Panc1 (cell line): ENCODE data around the gene DIAPH3. TPM values are rescaled to one million over a fixed set of nuclear protein-coding genes. Genes with fewer than 3 reads are reported as not detected.

Experiments
- ATAC-seq: fragments of 200-7000 bp; cut with Tn5 transposase; 2 replicates; pipeline ENCODE4 v1.9.1; 2020; ENCODE audit warnings: mild to moderate bottlenecking, moderate library complexity
- BruUV-seq: library from RNA; stranded (reverse); fragments of 400-500 nt; replicated peaks from 2 replicates; lab custom pipeline; 2021; lab: Mats Ljungman, UMichigan
- CTCF ChIA-PET: fragments of 300-600 bp; sonication (Branson Sonifier 250); formaldehyde crosslinking; loops from one replicate; lab custom pipeline; 2022; ENCODE audit warnings: antibody characterized with exemption; lab: Charles Lee
- POLR2A ChIA-PET: fragments of 300-600 bp; sonication (Branson Sonifier 250); formaldehyde crosslinking; loops from one replicate; lab custom pipeline; 2022; ENCODE audit warnings: antibody characterized with exemption; lab: Charles Lee
- DNase-seq: peaks from one replicate; pipeline ENCODE4 v3.0.0-alpha.2; 2010; ENCODE audit warnings: low read depth, low spot score
- H3K27ac ChIP-seq: 2 replicates; pipeline ENCODE4 v1.5.1; 2011; ENCODE audit warnings: mild to moderate bottlenecking, low read length, inconsistent platforms
- H3K27me3 ChIP-seq: fragments of 200-500 bp; sonication (Bioruptor generic); 2 replicates; pipeline ENCODE4 v1.6.0; 2014; ENCODE audit warnings: low read length, inconsistent platforms; ENCODE audit not compliant: control insufficient read depth, insufficient read depth
- H3K36me3 ChIP-seq: fragments of 200-500 bp; sonication (Bioruptor generic); 2 replicates; pipeline ENCODE4 v1.5.1; 2014; ENCODE audit warnings: inconsistent platforms, mild to moderate bottlenecking, low read length, moderate library complexity; ENCODE audit not compliant: control insufficient read depth, insufficient read depth
- H3K4me1 ChIP-seq: 2 replicates; pipeline ENCODE4 v1.5.1; 2011; ENCODE audit warnings: inconsistent platforms, mild to moderate bottlenecking, low read length, moderate library complexity; ENCODE audit not compliant: control insufficient read depth, insufficient read depth
- H3K4me3 ChIP-seq, 2 experiments: 2 replicates each; pipeline ENCODE4 v1.5.1; 2011 to 2012; ENCODE audit warnings: low read depth in 2 of 2, low read length in 2 of 2, mild to moderate bottlenecking in 2 of 2, inconsistent platforms in 1 of 2, moderate library complexity in 1 of 2
- H3K9me3 ChIP-seq: fragments of 200-500 bp; sonication (Bioruptor generic); 2 replicates; pipeline ENCODE4 v1.5.1; 2014; ENCODE audit warnings: low read depth, mild to moderate bottlenecking, inconsistent platforms, low read length, moderate library complexity; ENCODE audit not compliant: control insufficient read depth, insufficient read depth
- CTCF ChIP-seq: fragments of 450-650 bp; IDR thresholded peaks from 2 replicates; pipeline ENCODE4 v1.5.1; 2017; ENCODE audit warnings: mild to moderate bottlenecking
- POLR2AphosphoS5 ChIP-seq: IDR thresholded peaks from 2 replicates; pipeline ENCODE4 v1.6.1; 2012; ENCODE audit warnings: mild to moderate bottlenecking, low read depth, low read length, moderate library complexity
- SIN3A ChIP-seq: IDR thresholded peaks from 2 replicates; pipeline ENCODE4 v1.6.1; 2012; ENCODE audit warnings: low read depth, mild to moderate bottlenecking, low read length, moderate library complexity, borderline replicate concordance; ENCODE audit not compliant: insufficient read depth
- TCF7L2 ChIP-seq: IDR thresholded peaks from 2 replicates; pipeline ENCODE4 v1.6.1; 2011; ENCODE audit warnings: mild to moderate bottlenecking, low read depth, low read length, inconsistent platforms
- in situ Hi-C: cut with HindIII; loops from 2 replicates; pipeline ENCODE4 v1.10.0; 2016; ENCODE audit warnings: low sequenced_read_pairs, low pct_unique_long_range_greater_than_20kb
- intact Hi-C: fragments of 100-400 bp; cut with micrococcal nuclease; formaldehyde crosslinking; loops from one replicate; pipeline ENCODE4 v1.10.0; 2022; ENCODE audit not compliant: unreplicated experiment
- total RNA-seq: library from RNA; stranded (reverse); gene quantifications from one replicate; pipeline ENCODE4 v1.2.1, GENCODE V29; 2021; ENCODE audit not compliant: unreplicated experiment
- TF ChIP-seq, protein P1 (sequence below), 2 experiments: IDR thresholded peaks; 2 replicates each; pipeline ENCODE4 v1.6.1; 2011 to 2012; ENCODE audit warnings: low read depth in 2 of 2, control low read depth in 1 of 2, low read length in 1 of 2, mild to moderate bottlenecking in 1 of 2, moderate library complexity in 1 of 2; ENCODE audit not compliant: insufficient read depth in 1 of 2

DIAPH3 gene
- total RNA-seq, 1 experiment from 2014 or later = 15.4 TPM

DNA sequence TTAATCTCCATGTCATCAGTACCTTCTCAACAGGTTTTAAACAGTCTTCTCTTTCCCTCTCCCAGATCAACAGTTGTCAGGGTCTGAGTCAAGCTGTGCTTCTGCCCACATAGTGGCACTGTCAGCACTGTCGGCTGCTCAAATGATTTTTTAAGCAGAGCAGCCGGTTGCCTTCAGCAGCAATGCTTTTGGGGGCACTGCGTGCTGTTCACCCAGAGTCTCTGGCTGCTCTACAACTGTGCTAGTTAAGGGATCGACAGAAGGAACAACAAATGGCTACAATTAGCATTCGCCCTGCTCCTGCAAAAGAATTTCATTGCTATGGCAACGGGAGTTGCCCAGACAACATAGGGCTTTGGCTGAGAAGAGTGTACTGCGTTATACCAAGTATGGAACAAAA is 412.9 kb downstream of the DIAPH3 start:
- in situ Hi-C loops = no loop called here
- CTCF ChIA-PET = no interaction called here

GRCh38 chr13:59748046-59748445 is 415.7 kb downstream of the DIAPH3 start:
- no peak for TF ChIP-seq TCF7L2
- TF ChIP-seq SIN3A = no peak
- no peak for TF ChIP-seq POLR2AphosphoS5
- no peak for TF ChIP-seq CTCF
- TF ChIP-seq, protein P1, sequence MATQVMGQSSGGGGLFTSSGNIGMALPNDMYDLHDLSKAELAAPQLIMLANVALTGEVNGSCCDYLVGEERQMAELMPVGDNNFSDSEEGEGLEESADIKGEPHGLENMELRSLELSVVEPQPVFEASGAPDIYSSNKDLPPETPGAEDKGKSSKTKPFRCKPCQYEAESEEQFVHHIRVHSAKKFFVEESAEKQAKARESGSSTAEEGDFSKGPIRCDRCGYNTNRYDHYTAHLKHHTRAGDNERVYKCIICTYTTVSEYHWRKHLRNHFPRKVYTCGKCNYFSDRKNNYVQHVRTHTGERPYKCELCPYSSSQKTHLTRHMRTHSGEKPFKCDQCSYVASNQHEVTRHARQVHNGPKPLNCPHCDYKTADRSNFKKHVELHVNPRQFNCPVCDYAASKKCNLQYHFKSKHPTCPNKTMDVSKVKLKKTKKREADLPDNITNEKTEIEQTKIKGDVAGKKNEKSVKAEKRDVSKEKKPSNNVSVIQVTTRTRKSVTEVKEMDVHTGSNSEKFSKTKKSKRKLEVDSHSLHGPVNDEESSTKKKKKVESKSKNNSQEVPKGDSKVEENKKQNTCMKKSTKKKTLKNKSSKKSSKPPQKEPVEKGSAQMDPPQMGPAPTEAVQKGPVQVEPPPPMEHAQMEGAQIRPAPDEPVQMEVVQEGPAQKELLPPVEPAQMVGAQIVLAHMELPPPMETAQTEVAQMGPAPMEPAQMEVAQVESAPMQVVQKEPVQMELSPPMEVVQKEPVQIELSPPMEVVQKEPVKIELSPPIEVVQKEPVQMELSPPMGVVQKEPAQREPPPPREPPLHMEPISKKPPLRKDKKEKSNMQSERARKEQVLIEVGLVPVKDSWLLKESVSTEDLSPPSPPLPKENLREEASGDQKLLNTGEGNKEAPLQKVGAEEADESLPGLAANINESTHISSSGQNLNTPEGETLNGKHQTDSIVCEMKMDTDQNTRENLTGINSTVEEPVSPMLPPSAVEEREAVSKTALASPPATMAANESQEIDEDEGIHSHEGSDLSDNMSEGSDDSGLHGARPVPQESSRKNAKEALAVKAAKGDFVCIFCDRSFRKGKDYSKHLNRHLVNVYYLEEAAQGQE (IDR thresholded peaks at IDR 0.05; ENCODE audit: insufficient read depth in 1 of 2, low read depth in 2 of 2, low read length in 1 of 2) = no peak
- intact Hi-C loops (no loop called here), in situ Hi-C loops (no loop called here)
- Histone ChIP-seq H3K9me3 (no peaks in the 10 kb centered on the region), H3K4me3 (no peak overlapping the region), H3K4me1 (no peaks in the 10 kb centered on the region), H3K36me3 (no peaks in the 10 kb centered on the region), H3K27ac (no peak overlapping the region), H3K27me3 (no peaks in the 10 kb centered on the region)
- BruUV-seq = no TSS peak
- no peak for DNase-seq
- POLR2A ChIA-PET = no interaction called here
- ATAC-seq = no peak
- CTCF ChIA-PET = no interaction called here

More for the DNA sequence above, 412.9 kb downstream of the DIAPH3 start:
- Histone ChIP-seq H3K4me1 (no peaks in the 10 kb centered on the region), H3K4me3 (no peak overlapping the region), H3K27me3 (no peaks in the 10 kb centered on the region), H3K36me3 (no peaks in the 10 kb centered on the region), H3K9me3 (no peaks in the 10 kb centered on the region), H3K27ac (no peak overlapping the region)
- ATAC-seq (no peak), DNase-seq (no peak)
- TF ChIP-seq, protein P1 (IDR thresholded peaks at IDR 0.05; ENCODE audit: insufficient read depth in 1 of 2, low read depth in 2 of 2, low read length in 1 of 2) = no peak
- no peak for TF ChIP-seq CTCF
- no peak for TF ChIP-seq TCF7L2
- TF ChIP-seq SIN3A = no peak
- TF ChIP-seq POLR2AphosphoS5 = no peak
- BruUV-seq = no TSS peak
- POLR2A ChIA-PET = no interaction called here
- intact Hi-C loops = no loop called here
